Testis (tissue), 3 donors: ENCODE measurements around the gene NPR1. TPM values are rescaled to one million over a fixed set of nuclear protein-coding genes. Genes with fewer than 3 reads are reported as not detected.
"Not testable (repeated sequence)": the region's sequence is repeated elsewhere in the genome, so short reads cannot be mapped to it uniquely, and the experiment has no call there.

ENCODE experiments used
- DNase-seq: peaks from one replicate; pipeline ENCODE4 v3.0.0-alpha.2; 2019
- H3K27ac ChIP-seq, 2 donors: fragments of 200-600 bp; sonication (generic); one replicate each; pipeline ENCODE4 v1.5.1; 2019
- H3K27me3 ChIP-seq: fragments of 200-600 bp; sonication (generic); one replicate; pipeline ENCODE4 v1.5.1; 2019
- H3K36me3 ChIP-seq: fragments of 200-600 bp; sonication (generic); one replicate; pipeline ENCODE4 v1.5.1; 2017; ENCODE audit warnings: low read depth; ENCODE audit errors: missing control alignments
- H3K4me1 ChIP-seq: fragments of 200-600 bp; sonication (generic); one replicate; pipeline ENCODE4 v1.5.1; 2019
- H3K4me3 ChIP-seq, 2 donors: fragments of 200-600 bp; sonication (generic); one replicate each; pipeline ENCODE4 v1.5.1; 2017 to 2019
- H3K9me3 ChIP-seq: fragments of 200-600 bp; sonication (generic); one replicate; pipeline ENCODE4 v1.5.1; 2017
- CTCF ChIP-seq, 3 experiments: fragments of 450-650 bp in 2 of 3; fragments of 200-600 bp in 1 of 3; sonication (generic) in 1 of 3; IDR thresholded peaks; one replicate each; pipeline ENCODE4 v1.5.1; 2016 to 2019; ENCODE audit warnings: antibody characterized with exemption in 3 of 3, mild to moderate bottlenecking in 2 of 3, moderate library complexity in 1 of 3
- POLR2A ChIP-seq: fragments of 450-650 bp; IDR thresholded peaks from one replicate; pipeline ENCODE4 v1.6.1; 2017; ENCODE audit warnings: antibody characterized with exemption, mild to moderate bottlenecking, moderate library complexity
- WGBS, 2 donors: methylation state at CpG; one replicate each; pipeline ENCODE4 v1.1.5; 2018; 5-methylcytosine and 5-hydroxymethylcytosine counted together
- intact Hi-C: fragments of 100-400 bp; cut with DNase I; formaldehyde crosslinking; loops from one replicate; pipeline ENCODE4 v1.15.1; 2023; ENCODE audit warnings: low total_unique reads
- polyA plus RNA-seq: library from polyadenylated mRNA; stranded (reverse); fragments of 350-450 nt; fragmentation: Illumina TruSeq; extraction: RNeasy Lipid Tissue Mini Kit (QIAGEN cat#74804); gene quantifications from one replicate; pipeline ENCODE4 v1.2.3, GENCODE V29; 2014; ENCODE audit warnings: low read depth, low replicate concordance; ENCODE audit not compliant: insufficient read depth
- total RNA-seq, 2 donors: library from RNA; depleted of rRNA; stranded (reverse); fragments of >200 nt; gene quantifications; one replicate each; pipeline ENCODE4 v1.2.3, GENCODE V29; 2016

Gene NPR1
- total and polyA plus RNA-seq, 3 donors from 2014 or later = 2.5 to 10.7 (median 4.3) TPM

- Histone ChIP-seq H3K4me1 (peaks cover 4% of the 10 kb centered on the region), H3K4me3 (no peak overlapping the region), H3K27me3 (no peaks in the 10 kb centered on the region), H3K36me3 (no peaks in the 10 kb centered on the region), H3K9me3 (no peaks in the 10 kb centered on the region), H3K27ac (no peak overlapping the region)
- WGBS, 2 donors = 94% methylated on average over 3 of the region's 3 CpGs
- no peak for DNase-seq
- TF ChIP-seq POLR2A = no peak
- no peak for TF ChIP-seq CTCF (IDR thresholded peaks at IDR 0.05)
- intact Hi-C loops = no loop called here
These were observed 45.2 kb downstream of the NPR1 start for GRCh38 chr1:153723687-153724086.

GRCh38 chr1:153724634-153725033, 46.1 kb downstream of the NPR1 start:
- WGBS, 2 donors = 82 to 87% methylated on average over 4 of the region's 4 CpGs
- H3K9me3 ChIP-seq, H3K36me3 ChIP-seq, H3K27me3 ChIP-seq, intact Hi-C loops, DNase-seq, H3K4me3 ChIP-seq, H3K27ac ChIP-seq: not testable (repeated sequence)
- peaks cover 10% of the 10 kb centered on the region for H3K4me1 ChIP-seq

GRCh38 chr1:153727463-153728304, 49.2 kb downstream of the NPR1 start, which contains the start of gene INTS3:
INTS3 (plus strand) TSS chr1:153728050; CDS start chr1:153728635, 585 bp downstream.
- DNase-seq = peak; percentile 100
- H3K27me3 ChIP-seq = no peaks in the 10 kb centered on the region
- peaks cover 23% of the 10 kb centered on the region for H3K4me1 ChIP-seq
- WGBS, 2 donors = 0 to 1% methylated on average over 19 to 49 of the region's 49 CpGs
- intact Hi-C loops = no loop called here
- peak; percentile 10 for TF ChIP-seq POLR2A
- no peak for TF ChIP-seq CTCF (IDR thresholded peaks at IDR 0.05)
- H3K9me3 ChIP-seq = no peaks in the 10 kb centered on the region
- no peaks in the 10 kb centered on the region for H3K36me3 ChIP-seq
- peak within 1 kb of the TSS; percentile 74 to 79 for H3K4me3 ChIP-seq
- H3K27ac ChIP-seq = peak within 1 kb of the TSS; percentile 86 to 98

- H3K4me3 ChIP-seq = peak overlapping the region; percentile 74 to 79
- no peak for TF ChIP-seq POLR2A
- no peak for TF ChIP-seq CTCF (IDR thresholded peaks at IDR 0.05)
- H3K9me3 ChIP-seq = no peaks in the 10 kb centered on the region
- peak; percentile 30 for DNase-seq
- H3K36me3 ChIP-seq = no peaks in the 10 kb centered on the region
- no peaks in the 10 kb centered on the region for H3K27me3 ChIP-seq
- 0 to 1% methylated on average over 19 of the region's 19 CpGs for WGBS, 2 donors
- H3K27ac ChIP-seq = peak overlapping the region; percentile 86 to 98
- H3K4me1 ChIP-seq = peaks cover 23% of the 10 kb centered on the region
- intact Hi-C loops = no loop called here
These were observed 50.0 kb downstream of the NPR1 start for GRCh38 chr1:153728305-153729066.

GRCh38 chr1:153730468-153730988, 52.0 kb downstream of the NPR1 start:
- H3K36me3 ChIP-seq = no peaks in the 10 kb centered on the region
- H3K4me1 ChIP-seq = peaks cover 23% of the 10 kb centered on the region
- peak overlapping the region; percentile 0 to 59 for H3K27ac ChIP-seq
- TF ChIP-seq POLR2A (no peak), CTCF (IDR thresholded peaks at IDR 0.05) (no peak)
- intact Hi-C loops = no loop called here
- no peaks in the 10 kb centered on the region for H3K27me3 ChIP-seq
- no peak for DNase-seq
- no peaks in the 10 kb centered on the region for H3K9me3 ChIP-seq
- H3K4me3 ChIP-seq = no peak overlapping the region
- 63 to 64% methylated on average over 5 of the region's 5 CpGs for WGBS, 2 donors
